NCI-H2107 treated with DMSO at 0.1 percent for 48 hours (cell line): ENCODE data around the gene PRR23E.

Source experiments
- DNase-seq: peaks from one replicate; lab custom pipeline; 2025; ENCODE audit not compliant: unreplicated experiment; lab: John Stamatoyannopoulos, UW

The PRR23E gene

DNA sequence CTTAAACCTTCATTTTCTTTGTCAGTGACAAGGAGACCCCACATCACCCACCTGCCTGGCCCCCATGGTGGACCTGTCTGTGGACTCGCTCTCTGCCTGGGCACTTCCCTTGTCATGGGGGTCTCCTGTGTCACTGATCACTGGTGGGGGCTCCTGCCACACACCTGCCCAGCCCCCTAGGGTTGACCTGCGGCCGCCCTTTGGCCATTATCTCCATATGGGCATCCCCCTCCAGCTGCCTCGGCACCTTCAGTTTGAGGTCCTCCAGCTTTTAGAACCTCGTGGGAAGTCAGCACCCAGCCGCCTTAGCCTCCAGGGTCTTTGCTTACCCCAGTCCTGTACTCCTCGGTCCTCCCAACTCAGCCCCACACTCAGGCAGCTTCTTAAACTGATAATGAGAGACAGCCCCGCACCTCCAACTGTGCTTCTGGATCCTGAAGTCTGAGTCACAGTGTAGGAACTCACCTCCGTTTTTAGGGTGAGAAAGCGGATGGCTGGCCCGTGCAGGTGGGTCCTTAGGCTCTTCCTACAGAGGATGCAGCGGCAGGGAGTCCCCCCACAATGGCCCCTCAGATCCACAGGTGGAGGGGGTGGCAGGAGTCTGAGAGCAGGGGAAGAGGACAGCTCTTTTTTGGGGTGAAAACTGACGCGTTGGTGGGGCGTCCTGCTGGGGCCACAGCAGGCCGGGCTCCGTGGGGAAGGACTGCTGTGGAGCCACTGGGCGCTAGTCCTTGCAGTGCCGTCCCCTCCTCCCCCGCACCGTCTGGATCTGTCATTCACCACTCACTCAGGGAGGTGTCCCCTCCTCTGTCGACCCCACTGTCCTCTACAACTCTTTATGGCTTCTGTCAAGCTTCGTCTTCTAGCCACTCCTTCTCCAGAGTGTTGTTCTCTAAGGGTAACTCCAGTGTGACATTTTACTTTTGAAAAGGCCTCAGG is 8.7 kb upstream of the PRR23E start:
- no peak for DNase-seq

- DNase-seq = no peak
These were observed 8.1 kb upstream of the PRR23E start for GRCh38 chr3:127184870-127185216.

GRCh38 chr3:127185268-127185667 is 7.7 kb upstream of the PRR23E start:
- DNase-seq = no peak

DNA sequence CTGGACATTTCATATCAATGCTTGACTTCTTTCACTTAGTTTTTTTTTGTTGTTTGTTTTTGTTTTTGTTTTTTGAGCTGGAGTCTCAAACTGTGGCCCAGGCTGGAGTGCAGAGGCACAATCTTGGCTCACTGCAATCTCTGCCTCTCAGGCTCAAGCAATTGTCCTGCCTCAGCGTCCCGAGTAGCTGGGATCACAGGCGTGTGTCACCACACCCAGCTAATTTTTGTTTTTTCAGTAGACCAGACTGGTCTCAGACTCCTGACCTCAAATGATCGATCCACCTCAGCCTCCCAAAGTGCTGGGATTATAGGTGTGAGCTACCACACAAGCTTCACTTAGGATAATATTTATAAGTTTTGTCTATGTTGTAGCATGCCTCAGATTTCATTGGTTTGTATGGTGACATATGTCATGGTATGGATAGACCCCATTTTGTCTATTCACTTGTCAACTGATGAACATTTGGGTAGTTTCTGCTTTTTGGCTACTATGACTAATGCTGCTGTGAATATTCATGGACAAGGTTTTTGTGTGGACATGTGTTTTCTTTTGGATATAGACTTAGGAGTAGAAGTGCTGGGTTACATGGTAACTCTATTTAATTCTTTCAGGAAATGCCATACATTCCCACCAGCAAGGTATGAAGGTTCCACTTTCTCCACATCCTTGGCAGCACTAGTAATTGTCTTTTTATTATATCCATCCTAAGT is 6.8 kb upstream of the PRR23E start:
- DNase-seq = no peak

GRCh38 chr3:127187316-127187715 is 5.6 kb upstream of the PRR23E start:
- no peak for DNase-seq

DNA sequence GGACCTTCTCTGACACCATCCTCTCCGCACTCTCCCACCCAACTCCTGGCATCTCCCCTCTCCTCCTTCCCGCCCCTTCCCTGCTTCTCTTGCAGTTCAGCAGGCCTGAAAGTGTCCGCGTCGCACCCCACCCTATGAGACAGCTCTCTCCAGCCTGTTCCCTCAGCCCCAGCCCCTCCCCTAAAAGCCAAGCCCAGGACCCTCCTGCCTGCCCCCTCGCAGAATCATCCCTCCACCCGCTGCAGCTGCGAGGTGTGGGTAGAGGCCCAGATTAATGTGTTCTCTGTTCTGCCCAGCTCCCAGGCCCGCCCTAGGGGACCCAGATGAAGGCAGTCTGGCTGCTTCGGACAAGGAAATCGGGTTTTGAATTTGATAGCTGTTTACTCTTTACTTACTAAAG is 410 bp downstream of the PRR23E start:
- DNase-seq = no peak

- no peak for DNase-seq
These were observed 844 bp downstream of the PRR23E start for GRCh38 chr3:127193775-127194174.

DNA sequence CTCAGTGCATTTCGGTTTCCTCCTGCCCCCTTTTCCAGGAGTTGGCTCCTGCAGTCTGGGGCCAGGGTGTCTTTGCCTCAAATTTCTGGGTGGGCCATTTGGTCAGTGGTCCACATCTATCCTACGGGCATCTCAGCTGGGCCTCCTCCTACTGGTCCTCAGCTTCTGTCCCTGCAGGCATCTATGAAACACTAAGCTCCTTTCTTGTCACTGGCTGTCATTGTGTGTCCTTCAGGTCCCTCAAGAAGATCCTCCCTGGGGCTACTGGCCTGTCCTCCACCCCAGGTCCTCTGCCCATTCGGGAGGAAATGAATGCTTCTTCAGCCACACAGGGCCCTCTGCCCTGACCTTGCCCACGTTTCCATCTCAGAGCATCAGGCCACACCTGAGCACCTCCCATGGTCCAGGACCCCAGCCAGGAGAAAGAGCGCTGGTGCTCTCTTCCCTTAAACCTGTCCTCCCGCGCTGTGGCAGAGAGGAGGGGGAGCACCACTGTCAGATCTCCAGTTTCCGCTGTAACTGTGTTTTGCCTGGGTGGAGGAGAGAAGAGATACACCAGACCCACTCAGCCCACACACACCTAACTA is 1.8 kb downstream of the PRR23E start:
- DNase-seq = no peak

- no peak for DNase-seq
These were observed 2.5 kb downstream of the PRR23E start for GRCh38 chr3:127195417-127195816.

DNA sequence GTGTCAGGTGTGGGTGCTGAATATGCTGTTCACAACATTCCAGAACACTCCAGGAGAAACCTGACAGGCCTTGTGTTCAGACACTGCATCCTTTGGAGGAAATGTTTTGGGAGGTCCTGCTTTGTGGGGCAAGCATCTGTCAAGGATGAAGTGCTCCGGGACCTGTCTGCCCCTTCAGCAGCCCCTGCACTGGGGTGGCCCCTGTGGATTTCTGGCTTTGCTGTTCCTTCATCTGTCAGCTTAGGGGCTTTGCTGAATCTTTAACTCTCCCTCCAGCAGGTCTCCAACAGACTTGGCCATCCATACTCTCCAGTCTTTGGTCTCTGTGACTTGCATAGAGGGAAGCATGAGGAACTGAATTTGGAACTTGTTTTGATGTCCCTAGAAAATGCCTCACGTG is 3.1 kb downstream of the PRR23E start:
- no peak for DNase-seq

GRCh38 chr3:127196466-127197299 is 3.8 kb downstream of the PRR23E start:
- no peak for DNase-seq

GRCh38 chr3:127197300-127198189 is 4.6 kb downstream of the PRR23E start:
- DNase-seq = no peak

DNA sequence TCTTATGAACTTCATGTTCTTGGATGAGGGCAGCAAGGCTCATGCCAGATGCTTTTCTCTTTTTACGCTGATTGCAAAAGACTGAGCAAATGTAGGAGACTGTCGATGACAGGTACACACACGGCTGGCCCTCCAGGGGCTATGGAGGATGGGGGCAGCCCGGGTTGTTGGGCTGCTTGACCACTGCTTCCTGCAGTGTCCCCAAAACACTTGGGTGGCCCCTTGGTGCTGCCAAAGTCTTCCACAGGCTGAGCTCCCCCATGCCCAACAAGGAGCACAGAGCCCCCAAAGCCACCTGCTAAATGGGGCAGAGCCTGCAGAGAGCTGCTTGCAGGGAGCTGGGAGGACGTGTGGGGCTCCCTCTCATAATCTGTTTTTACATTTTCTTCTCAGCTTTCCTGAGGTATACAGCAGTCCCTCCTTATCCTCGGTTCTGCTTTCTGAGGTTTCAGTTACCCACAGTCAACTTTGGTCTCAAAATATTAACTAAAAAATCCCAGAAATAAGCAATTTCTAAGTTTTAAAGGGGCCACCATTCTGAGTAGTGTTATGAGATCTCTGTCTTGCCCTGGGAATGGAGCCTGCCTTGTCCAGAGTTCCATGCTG is 7.3 kb downstream of the PRR23E start:
- no peak for DNase-seq

- DNase-seq = no peak
These were observed 10.1 kb downstream of the PRR23E start for GRCh38 chr3:127203024-127203423.

GRCh38 chr3:127204841-127205582 is 12.1 kb downstream of the PRR23E start:
- no peak for DNase-seq

- DNase-seq = no peak
These were observed 13.2 kb downstream of the PRR23E start for GRCh38 chr3:127206154-127206553.

- no peak for DNase-seq
These were observed 13.9 kb downstream of the PRR23E start for GRCh38 chr3:127206611-127207516.
